H1 (cell line): Measurements from ENCODE around the gene CXCL12. TPM values are rescaled to one million over a fixed set of nuclear protein-coding genes. Genes with fewer than 3 reads are reported as not detected.

Source experiments
- CTCF ChIA-PET: fragments of 300-600 bp; sonication (Branson Sonifier 250); formaldehyde crosslinking; loops from one replicate; lab custom pipeline; 2021; ENCODE audit not compliant: partially characterized antibody; lab: Charles Lee
- POLR2A ChIA-PET: fragments of 300-600 bp; sonication (Branson Sonifier 250); formaldehyde crosslinking; loops from one replicate; lab custom pipeline; 2021; ENCODE audit warnings: inconsistent platforms; ENCODE audit not compliant: partially characterized antibody; lab: Charles Lee
- DNase-seq, 2 experiments: peaks; one replicate each; pipeline versions ENCODE4 v3.0.0 to v3.0.0-alpha.2; 2010 to 2022; ENCODE audit warnings: low spot score in 2 of 2, low read depth in 1 of 2, mixed read lengths in 1 of 2
- FAIRE-seq: peaks from 2 replicates; lab custom pipeline; 2011; peaks lifted over from hg19 to GRCh38; lab: Jason Lieb, UNC
- H2AFZ ChIP-seq: 2 replicates; pipeline ENCODE4 v1.8.1; 2012; ENCODE audit warnings: low read length, inconsistent platforms
- H2AK5ac ChIP-seq: 2 replicates; pipeline ENCODE4 v1.6.1; 2013; ENCODE audit warnings: low read depth, low read length
- H2BK120ac ChIP-seq: replicated peaks from 2 replicates; pipeline ENCODE3; 2013; ENCODE audit warnings: low read depth, low read length, inconsistent platforms
- H2BK12ac ChIP-seq: 2 replicates; pipeline ENCODE4 v1.6.1; 2013; ENCODE audit warnings: low read depth, low read length
- H2BK15ac ChIP-seq: 2 replicates; pipeline ENCODE4 v1.6.1; 2013; ENCODE audit warnings: low read length
- H2BK20ac ChIP-seq: 2 replicates; pipeline ENCODE4 v1.6.1; 2013; ENCODE audit warnings: low read length
- H2BK5ac ChIP-seq: 2 replicates; pipeline ENCODE4 v1.6.1; 2013; ENCODE audit warnings: low read depth, low read length
- H3K14ac ChIP-seq: 2 replicates; pipeline ENCODE4 v1.6.1; 2013; ENCODE audit warnings: inconsistent platforms; ENCODE audit not compliant: insufficient read length
- H3K18ac ChIP-seq: 2 replicates; pipeline ENCODE4 v1.6.1; 2013; ENCODE audit warnings: low read length; ENCODE audit errors: extremely low read depth
- H3K23ac ChIP-seq: 2 replicates; pipeline ENCODE4 v1.6.1; 2013; ENCODE audit warnings: inconsistent platforms; ENCODE audit not compliant: insufficient read length
- H3K23me2 ChIP-seq: 2 replicates; pipeline ENCODE4 v1.6.1; 2013; ENCODE audit warnings: low read depth, low read length
- H3K27ac ChIP-seq: 2 replicates; pipeline ENCODE4 v1.6.1; 2011; ENCODE audit warnings: low read depth, low read length, inconsistent platforms
- H3K27me3 ChIP-seq, 4 experiments: replicated peaks in 1 of 4; 1 replicate in 1 of 4; 2 replicates in 3 of 4; pipeline versions ENCODE4 v1.6.1 to v1.8.1; 2011 to 2013; ENCODE audit warnings: low read length in 3 of 4, mild to moderate bottlenecking in 3 of 4, inconsistent platforms in 2 of 4, mixed read lengths in 2 of 4, moderate library complexity in 1 of 4; ENCODE audit not compliant: control insufficient read depth in 3 of 4, insufficient read depth in 3 of 4; ENCODE audit errors: extremely low read depth in 1 of 4
- H3K36me3 ChIP-seq, 4 experiments: 2 replicates each; pipeline versions ENCODE4 v1.6.1 to v1.8.1; 2011 to 2013; ENCODE audit warnings: mild to moderate bottlenecking in 4 of 4, low read length in 3 of 4, moderate library complexity in 2 of 4, control low read depth in 1 of 4, inconsistent platforms in 1 of 4; ENCODE audit not compliant: insufficient read depth in 4 of 4, control insufficient read depth in 2 of 4
- H3K4ac ChIP-seq: replicated peaks from 2 replicates; pipeline ENCODE3; 2013; ENCODE audit warnings: low read length, low read depth, mixed read lengths, inconsistent platforms; ENCODE audit not compliant: insufficient read length
- H3K4me1 ChIP-seq, 4 experiments: replicated peaks in 1 of 4; 1 replicate in 1 of 4; 2 replicates in 3 of 4; pipeline versions ENCODE4 v1.6.1 to v1.8.1; 2011 to 2013; ENCODE audit warnings: low read length in 3 of 4, inconsistent platforms in 2 of 4, mixed read lengths in 1 of 4; ENCODE audit not compliant: insufficient read depth in 4 of 4, control insufficient read depth in 3 of 4
- H3K4me2 ChIP-seq, 2 experiments: 2 replicates each; pipeline versions ENCODE4 v1.6.1 to v1.8.1; 2011 to 2013; ENCODE audit warnings: low read depth in 2 of 2, low read length in 2 of 2, control low read depth in 1 of 2, inconsistent platforms in 1 of 2, mild to moderate bottlenecking in 1 of 2; ENCODE audit not compliant: insufficient read depth in 1 of 2
- H3K4me3 ChIP-seq, 4 experiments: fragments of 200-600, 300-600 bp in 1 of 4; sonication (generic), shearing (Covaris generic), sonication (Bioruptor Twin) in 1 of 4; 2 replicates each; pipeline versions ENCODE4 v1.5.1 to v1.8.1; 2011 to 2016; ENCODE audit warnings: low read length in 4 of 4, low read depth in 3 of 4, control low read depth in 2 of 4, inconsistent platforms in 2 of 4, mild to moderate bottlenecking in 2 of 4, mixed read lengths in 1 of 4, moderate library complexity in 1 of 4; ENCODE audit not compliant: insufficient read depth in 2 of 4; ENCODE audit errors: extremely low read depth in 1 of 4
- H3K56ac ChIP-seq: replicated peaks from 2 replicates; pipeline ENCODE3; 2013; ENCODE audit warnings: low read depth, mild to moderate bottlenecking, mixed read lengths, low read length, inconsistent platforms; ENCODE audit not compliant: insufficient read length
- H3K79me1 ChIP-seq: 2 replicates; pipeline ENCODE4 v1.6.1; 2013; ENCODE audit warnings: low read depth, low read length, control low read depth
- H3K79me2 ChIP-seq, 2 experiments: 2 replicates each; pipeline versions ENCODE4 v1.6.1 to v1.8.1; 2012 to 2013; ENCODE audit warnings: low read length in 2 of 2, mild to moderate bottlenecking in 2 of 2, inconsistent platforms in 1 of 2; ENCODE audit not compliant: insufficient read depth in 2 of 2, control insufficient read depth in 1 of 2
- H3K9ac ChIP-seq, 4 experiments: replicated peaks in 1 of 4; 1 replicate in 1 of 4; 2 replicates in 3 of 4; pipeline versions ENCODE4 v1.6.1 to v1.8.1; 2011 to 2013; ENCODE audit warnings: low read depth in 3 of 4, low read length in 3 of 4, control low read depth in 2 of 4, mild to moderate bottlenecking in 2 of 4, moderate library complexity in 2 of 4, inconsistent platforms in 1 of 4; ENCODE audit errors: extremely low read depth in 1 of 4
- H3K9me3 ChIP-seq, 2 experiments: 2 replicates each; pipeline versions ENCODE4 v1.6.1 to v1.8.1; 2012 to 2013; ENCODE audit warnings: mild to moderate bottlenecking in 2 of 2, moderate library complexity in 2 of 2, control low read depth in 1 of 2, inconsistent platforms in 1 of 2, low read depth in 1 of 2, low read length in 1 of 2, mixed read lengths in 1 of 2; ENCODE audit not compliant: insufficient read depth in 2 of 2
- H4K20me1 ChIP-seq, 2 experiments: replicated peaks in 1 of 2; 2 replicates each; pipeline versions ENCODE3 to v1.8.1; 2011 to 2013; ENCODE audit warnings: inconsistent platforms in 2 of 2, low read length in 2 of 2, mild to moderate bottlenecking in 1 of 2; ENCODE audit not compliant: insufficient read depth in 2 of 2, control insufficient read depth in 1 of 2
- H4K5ac ChIP-seq: 2 replicates; pipeline ENCODE4 v1.6.1; 2013; ENCODE audit warnings: low read length, low read depth, mixed read lengths, inconsistent platforms; ENCODE audit not compliant: insufficient read length
- H4K8ac ChIP-seq: 2 replicates; pipeline ENCODE4 v1.8.0; 2013; ENCODE audit warnings: mild to moderate bottlenecking, moderate library complexity, low read length, inconsistent platforms; ENCODE audit not compliant: insufficient read depth; ENCODE audit errors: extremely low read depth
- H4K91ac ChIP-seq: replicated peaks from 2 replicates; pipeline ENCODE3; 2013; ENCODE audit warnings: low read length, mixed read lengths, inconsistent platforms; ENCODE audit not compliant: insufficient read length
- ATF2 ChIP-seq: IDR thresholded peaks from 2 replicates; pipeline ENCODE4 v1.6.1; 2012; ENCODE audit warnings: low read length, inconsistent platforms
- BCL11A ChIP-seq, 2 experiments: IDR thresholded peaks; one replicate each; pipeline ENCODE4 v1.6.1; 2011; ENCODE audit warnings: low read depth in 2 of 2, low read length in 2 of 2, mild to moderate bottlenecking in 2 of 2
- EP300 ChIP-seq, 2 experiments: IDR thresholded peaks; 1 replicate in 1 of 2; 2 replicates in 1 of 2; pipeline ENCODE4 v1.6.1; 2011 to 2012; ENCODE audit warnings: low read depth in 2 of 2, low read length in 2 of 2, mild to moderate bottlenecking in 2 of 2, borderline replicate concordance in 1 of 2, inconsistent platforms in 1 of 2, moderate library complexity in 1 of 2
- KDM4A ChIP-seq: IDR thresholded peaks from one replicate; pipeline ENCODE4 v1.7.1; 2012; ENCODE audit warnings: low read depth, mild to moderate bottlenecking, moderate library complexity, low read length, inconsistent platforms; ENCODE audit not compliant: severe bottlenecking
- RXRA ChIP-seq: IDR thresholded peaks from 2 replicates; pipeline ENCODE4 v1.6.1; 2011; ENCODE audit warnings: low read depth, mild to moderate bottlenecking, low read length, moderate library complexity; ENCODE audit not compliant: insufficient read depth
- SAP30 ChIP-seq: fragments of 300-600 bp; sonication (generic); IDR thresholded peaks from 2 replicates; pipeline ENCODE4 v1.7.1; 2012; ENCODE audit warnings: low read length, moderate library complexity, mild to moderate bottlenecking, inconsistent platforms; ENCODE audit not compliant: insufficient read depth, insufficient replicate concordance
- SP4 ChIP-seq: IDR thresholded peaks from 2 replicates; pipeline ENCODE4 v1.6.1; 2012; ENCODE audit warnings: low read length, inconsistent platforms
- TAF1 ChIP-seq: IDR thresholded peaks from 2 replicates; pipeline ENCODE4 v1.6.1; 2011; ENCODE audit warnings: mild to moderate bottlenecking, low read depth, low read length
- TCF12 ChIP-seq: IDR thresholded peaks from 2 replicates; pipeline ENCODE4 v1.6.1; 2011; ENCODE audit warnings: low read depth, mild to moderate bottlenecking, low read length
- TEAD4 ChIP-seq: IDR thresholded peaks from 2 replicates; pipeline ENCODE4 v1.6.1; 2012; ENCODE audit warnings: low read depth, low read length, inconsistent platforms, mixed read lengths
- ZNF274 ChIP-seq: IDR thresholded peaks from 2 replicates; pipeline ENCODE4 v1.7.0; 2012; ENCODE audit warnings: low read length, borderline replicate concordance; ENCODE audit errors: extremely low read depth
- WGBS, 2 experiments: shearing (Covaris generic) in 1 of 2; methylation state at CpG; one replicate each; pipeline versions ENCODE4 v1.1.6 to v1.1.7; 2013 to 2015; ENCODE audit warnings: low lambda C conversion rate in 2 of 2, mixed read lengths in 2 of 2, inconsistent platforms in 1 of 2, low coverage in 1 of 2, missing lambda C conversion rate in 1 of 2; ENCODE audit not compliant: insufficient replicate concordance in 2 of 2, insufficient coverage in 1 of 2, insufficient read length in 1 of 2; ENCODE audit errors: extremely low coverage in 1 of 2, missing lambda C conversion rate in 1 of 2; 5-methylcytosine and 5-hydroxymethylcytosine counted together
- polyA plus RNA-seq, 7 experiments: library from polyadenylated mRNA; depleted of rRNA in 3 of 7; stranded (reverse) in 5 of 7; unstranded in 2 of 7; fragments of >200 nt in 5 of 7; fragments of 200-250 nt in 2 of 7; gene quantifications; 1 replicate in 5 of 7; 2 replicates in 1 of 7; 4 replicates in 1 of 7; pipeline versions ENCODE4 v1.2.1 to v1.2.3, GENCODE V29; 2011 to 2013; ENCODE audit warnings: missing spikeins in 2 of 7, mixed read lengths in 2 of 7
- total RNA-seq: library from RNA; stranded (reverse); fragmentation: NEBNext Ultra II Directional; extraction: Animal tissue kit (Norgen Biotek cat#: 25700); gene quantifications from 2 replicates; pipeline ENCODE4 v1.2.1, GENCODE V29; 2021

CXCL12 gene
- total and polyA plus RNA-seq, 2 of the 8 experiments (the other 6 are each of a cell fraction or from before 2014, with no cell fraction given), result 51.4 to 53.8 TPM

DNA sequence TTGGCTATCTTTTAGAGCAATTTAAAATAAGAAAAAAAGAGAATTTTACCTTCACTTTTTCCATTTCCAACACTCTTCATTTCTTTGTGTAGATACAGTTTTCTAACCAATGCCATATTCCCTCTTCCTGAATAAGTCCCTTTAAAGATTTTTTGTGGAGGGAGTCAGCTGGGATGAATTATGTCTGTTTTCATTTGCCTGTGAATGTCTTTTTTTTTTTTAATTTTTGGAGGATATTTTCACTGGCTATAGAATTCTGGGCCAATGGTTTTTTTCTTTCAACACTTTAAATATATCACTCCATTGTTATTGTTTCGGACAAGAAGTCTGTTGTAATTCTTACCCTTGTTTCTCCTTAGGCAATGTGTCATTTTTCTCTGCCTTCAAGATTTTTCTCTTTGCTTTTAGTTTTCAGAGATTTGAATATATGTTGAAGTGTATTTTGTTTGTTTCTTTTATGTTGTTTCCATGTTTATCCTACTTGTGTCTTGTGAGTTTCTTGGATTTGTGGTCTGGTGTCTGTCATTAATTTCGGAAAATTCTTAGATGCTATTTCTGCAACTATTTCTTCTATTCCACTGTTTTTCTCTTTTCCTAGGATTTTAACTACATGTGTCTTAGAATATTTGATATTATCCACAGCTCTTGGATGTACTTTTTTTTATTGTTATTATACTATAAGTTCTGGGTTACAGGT, 20.0 kb upstream of the CXCL12 start:
- no peaks in the 10 kb centered on the region for H3K23me2 ChIP-seq
- no peak overlapping the region for H2BK15ac ChIP-seq
- no peak overlapping the region for H2BK12ac ChIP-seq
- H3K79me1 ChIP-seq, result no peaks in the 10 kb centered on the region
- no peaks in the 10 kb centered on the region for H3K79me2 ChIP-seq
- no peak overlapping the region for H3K27ac ChIP-seq
- H4K8ac ChIP-seq, result no peak overlapping the region
- no peak overlapping the region for H3K18ac ChIP-seq
- no peak overlapping the region for H3K4ac ChIP-seq
- H2BK20ac ChIP-seq, result no peak overlapping the region
- no peaks in the 10 kb centered on the region for H3K27me3 ChIP-seq
- H3K14ac ChIP-seq, result no peak overlapping the region
- no peaks in the 10 kb centered on the region; a peak in 1 of 4 replicates for H3K9me3 ChIP-seq
- no peak overlapping the region for H4K5ac ChIP-seq
- H3K9ac ChIP-seq, result no peak overlapping the region
- DNase-seq (no peak), FAIRE-seq (no peak)
- H3K4me3 ChIP-seq, result no peak overlapping the region
- H3K23ac ChIP-seq, result no peak overlapping the region
- H3K36me3 ChIP-seq, result no peaks in the 10 kb centered on the region
- H2AK5ac ChIP-seq, result no peak overlapping the region
- no peak overlapping the region for H2BK120ac ChIP-seq
- no peak overlapping the region for H3K4me2 ChIP-seq
- CTCF ChIA-PET, result no interaction called here
- H4K91ac ChIP-seq, result no peak overlapping the region
- peaks cover 3 to 7% (median 4%) of the 10 kb centered on the region in 4 experiments for H3K4me1 ChIP-seq
- 90% methylated on average over 2 of the region's 2 CpGs; no CpG with 5 or more reads in 1 of the 2 experiments for WGBS, 2 experiments
- POLR2A ChIA-PET, result no interaction called here
- no peak overlapping the region for H2AFZ ChIP-seq
- H2BK5ac ChIP-seq, result no peak overlapping the region
- H3K56ac ChIP-seq, result no peak overlapping the region
- no peaks in the 10 kb centered on the region for H4K20me1 ChIP-seq
- no peak for TF ChIP-seq TAF1
- TF ChIP-seq EP300 (IDR thresholded peaks at IDR 0.05; ENCODE audit: borderline replicate concordance in 1 of 2, low read depth in 2 of 2, low read length in 2 of 2), result no peak
- no peak for TF ChIP-seq ZNF274
- no peak for TF ChIP-seq RXRA
- no peak for TF ChIP-seq TCF12
- TF ChIP-seq SAP30, result no peak
- no peak for TF ChIP-seq BCL11A (IDR thresholded peaks at IDR 0.05; ENCODE audit: low read depth in 2 of 2, low read length in 2 of 2)
- no peak for TF ChIP-seq KDM4A
- no peak for TF ChIP-seq ATF2
- no peak for TF ChIP-seq TEAD4
- TF ChIP-seq SP4, result no peak
